HepG2 (cell line): Measurements from ENCODE around the gene TNFRSF25. TPM values are rescaled to one million over a fixed set of nuclear protein-coding genes. Genes with fewer than 3 reads are reported as not detected.

Experiments
- ATAC-seq: fragments of 200-7000 bp; cut with Tn5 transposase; 3 replicates; pipeline ENCODE4 v1.9.1; 2020; ENCODE audit warnings: mild to moderate bottlenecking, moderate library complexity
- BruUV-seq: library from RNA; stranded (reverse); fragments of 400-500 nt; replicated peaks from 2 replicates; lab custom pipeline; 2021; lab: Mats Ljungman, UMichigan
- CTCF ChIA-PET: fragments of 300-600 bp; formaldehyde crosslinking; extraction: SDS; loops from one replicate; lab custom pipeline; 2021; ENCODE audit warnings: low total read pairs, inconsistent platforms, low intra/inter-chr PET ratio; lab: Yijun Ruan, JAX
- POLR2A ChIA-PET: fragments of 350-600 bp; sonication (Branson Sonifier 250); formaldehyde crosslinking; loops from one replicate; lab custom pipeline; 2020; ENCODE audit warnings: antibody characterized with exemption, inconsistent platforms; lab: Yijun Ruan, JAX
- DNase-seq: peaks from one replicate; pipeline ENCODE4 v3.0.0-alpha.2; 2015; ENCODE audit warnings: low spot score
- FAIRE-seq: peaks from 3 replicates; lab custom pipeline; 2011; peaks lifted over from hg19 to GRCh38; lab: Jason Lieb, UNC
- H2AFZ ChIP-seq: one replicate; pipeline ENCODE4 v1.6.1; 2011; ENCODE audit warnings: low read length, inconsistent platforms
- H3K27ac ChIP-seq: fragments of 300-600 bp; 3 replicates; pipeline ENCODE4 v1.8.0; 2011; ENCODE audit warnings: mixed run types, mild to moderate bottlenecking, mixed read lengths, low read length, inconsistent platforms; ENCODE audit not compliant: insufficient read depth; ENCODE audit errors: extremely low read length
- H3K27me3 ChIP-seq, 2 experiments: fragments of 200-600 bp in 1 of 2; 2 replicates in 1 of 2; 3 replicates in 1 of 2; pipeline versions ENCODE4 v1.6.0 to v1.8.0; 2011; ENCODE audit warnings: low read length in 2 of 2, mild to moderate bottlenecking in 2 of 2, moderate library complexity in 2 of 2, inconsistent platforms in 1 of 2; ENCODE audit not compliant: insufficient read depth in 2 of 2, control insufficient read depth in 1 of 2
- H3K36me3 ChIP-seq, 2 experiments: fragments of 200-600 bp in 1 of 2; replicated peaks in 1 of 2; 2 replicates in 1 of 2; 3 replicates in 1 of 2; pipeline versions ENCODE4 v1.5.1 to v1.8.0; 2011; ENCODE audit warnings: low read length in 2 of 2, inconsistent platforms in 1 of 2; ENCODE audit not compliant: insufficient read depth in 2 of 2, control insufficient read depth in 1 of 2
- H3K4me1 ChIP-seq: 2 replicates; pipeline ENCODE4 v1.5.1; 2012; ENCODE audit warnings: low read length, inconsistent platforms; ENCODE audit not compliant: insufficient read depth
- H3K4me2 ChIP-seq: 2 replicates; pipeline ENCODE4 v1.6.0; 2011; ENCODE audit warnings: low read depth, low read length, inconsistent platforms
- H3K4me3 ChIP-seq, 3 experiments: fragments of 200-600 bp in 1 of 3; sonication (generic), shearing (Covaris generic) in 1 of 3; replicated peaks in 1 of 3; 2 replicates each; pipeline ENCODE4 v1.5.1; 2011 to 2016; ENCODE audit warnings: low read length in 3 of 3, inconsistent platforms in 2 of 3, low read depth in 2 of 3, mild to moderate bottlenecking in 2 of 3, control low read depth in 1 of 3, mixed read lengths in 1 of 3; ENCODE audit not compliant: insufficient read depth in 1 of 3
- H3K79me2 ChIP-seq: one replicate; pipeline ENCODE4 v1.6.1; 2011; ENCODE audit warnings: low read length, inconsistent platforms; ENCODE audit not compliant: insufficient read depth
- H3K9ac ChIP-seq: 2 replicates; pipeline ENCODE4 v1.6.0; 2011; ENCODE audit warnings: mild to moderate bottlenecking, low read depth, low read length, inconsistent platforms; ENCODE audit not compliant: insufficient read depth
- H3K9me3 ChIP-seq: 2 replicates; pipeline ENCODE4 v1.5.1; 2012; ENCODE audit warnings: mild to moderate bottlenecking, low read length
- H4K20me1 ChIP-seq: 2 replicates; pipeline ENCODE4 v1.6.0; 2011; ENCODE audit warnings: inconsistent platforms, mild to moderate bottlenecking, low read length, moderate library complexity; ENCODE audit not compliant: insufficient read depth
- FOXJ3 ChIP-seq: sonication (generic); formaldehyde crosslinking; IDR thresholded peaks from 2 replicates; pipeline ENCODE4 v1.4.0; 2020; ENCODE audit warnings: missing genetic modification reagents, mild to moderate bottlenecking, borderline replicate concordance
- FOXP1 ChIP-seq, 2 experiments: fragments of 450-650 bp in 1 of 2; IDR thresholded peaks; 2 replicates each; pipeline ENCODE4 v1.6.1; 2017 to 2018; ENCODE audit warnings: antibody characterized with exemption in 1 of 2
- IRF1 ChIP-seq: sonication (generic); formaldehyde crosslinking; IDR thresholded peaks from 2 replicates; pipeline ENCODE4 v1.4.0; 2020; ENCODE audit warnings: low read depth, mild to moderate bottlenecking, missing genetic modification reagents
- KDM2A ChIP-seq: sonication (generic); formaldehyde crosslinking; IDR thresholded peaks from 2 replicates; pipeline ENCODE4 v1.4.0; 2020; ENCODE audit warnings: low read depth, missing genetic modification reagents, borderline replicate concordance
- ONECUT2 ChIP-seq: sonication (generic); formaldehyde crosslinking; IDR thresholded peaks from 2 replicates; pipeline ENCODE4 v1.4.0; 2020; ENCODE audit warnings: missing genetic modification reagents
- RFX5 ChIP-seq: IDR thresholded peaks from 2 replicates; pipeline ENCODE4 v1.6.1; 2011; ENCODE audit warnings: low read depth, low read length, improper control_type of control experiment
- SYNCRIP ChIP-seq: fragments of 200-400 bp; formaldehyde crosslinking; IDR thresholded peaks from 2 replicates; pipeline ENCODE4 v1.6.1; 2018; ENCODE audit warnings: mild to moderate bottlenecking, low read depth, low read length; ENCODE audit not compliant: insufficient read depth
- U2AF1 ChIP-seq: fragments of 200-400 bp; formaldehyde crosslinking; optimal IDR thresholded peaks from 2 replicates; pipeline ENCODE3; 2017; ENCODE audit warnings: mild to moderate bottlenecking, low read depth, low read length
- ZFP82 ChIP-seq: sonication (generic); formaldehyde crosslinking; IDR thresholded peaks from 2 replicates; pipeline ENCODE4 v1.5.1; 2020; ENCODE audit warnings: mild to moderate bottlenecking, missing genetic modification reagents, borderline replicate concordance
- ZNF276 ChIP-seq: sonication (generic); formaldehyde crosslinking; IDR thresholded peaks from 2 replicates; pipeline ENCODE4 v1.4.0; 2020; ENCODE audit warnings: mild to moderate bottlenecking, low read depth, missing genetic modification reagents
- ZNF503 ChIP-seq: sonication (generic); formaldehyde crosslinking; IDR thresholded peaks from 2 replicates; pipeline ENCODE4 v1.4.0; 2020; ENCODE audit warnings: missing genetic modification reagents
- ZNF558 ChIP-seq: sonication (generic); formaldehyde crosslinking; IDR thresholded peaks from 2 replicates; pipeline ENCODE4 v1.9.0; 2022; ENCODE audit warnings: mild to moderate bottlenecking, missing genetic modification reagents, borderline replicate concordance
- ZNF784 ChIP-seq: sonication (generic); formaldehyde crosslinking; IDR thresholded peaks from 2 replicates; pipeline ENCODE4 v1.5.1; 2020; ENCODE audit warnings: missing genetic modification reagents, mild to moderate bottlenecking, borderline replicate concordance
- WGBS: methylation state at CpG from one replicate; pipeline ENCODE4 v1.1.6; 2017; ENCODE audit warnings: low lambda C conversion rate; 5-methylcytosine and 5-hydroxymethylcytosine counted together
- in situ Hi-C: cut with HindIII; loops from 2 replicates; pipeline ENCODE4 v1.10.0; 2017; ENCODE audit warnings: low pct_unique_long_range_greater_than_20kb; ENCODE audit not compliant: extremely low pct_ligation_motif_present
- intact Hi-C: fragments of 100-400 bp; cut with micrococcal nuclease; formaldehyde crosslinking; loops from one replicate; pipeline ENCODE4 v1.10.0; 2022; ENCODE audit not compliant: unreplicated experiment
- polyA plus RNA-seq, 8 experiments: library from polyadenylated mRNA; depleted of rRNA in 3 of 8; stranded (reverse) in 7 of 8; unstranded in 1 of 8; fragments of >200 nt; fragmentation: Illumina TruSeq in 4 of 8; extraction: Trizol in 4 of 8; gene quantifications; 2 replicates each; pipeline versions ENCODE4 v1.2.1 to v1.2.3, GENCODE V29; 2011 to 2016; ENCODE audit warnings: low read depth in 4 of 8, missing spikeins in 1 of 8, mixed read lengths in 1 of 8; ENCODE audit not compliant: insufficient read depth in 1 of 8
- total RNA-seq, 5 experiments: library from RNA; depleted of rRNA; stranded (reverse); fragments of >200 nt; fragmentation: Illumina TruSeq; extraction: Trizol; gene quantifications; 2 replicates each; pipeline ENCODE4 v1.2.3, GENCODE V29; 2016; ENCODE audit warnings: low read depth in 1 of 5

Gene TNFRSF25
- total and polyA plus RNA-seq, 2 of the 13 experiments (the other 11 are each of a cell fraction or from before 2014, with no cell fraction given): 1.4 to 1.5 TPM

- ATAC-seq (no peak), DNase-seq (no peak), FAIRE-seq (no peak)
- ChIA-PET POLR2A (no interaction called here), CTCF (no interaction called here)
- H3K9me3 ChIP-seq: no peaks in the 10 kb centered on the region
- BruUV-seq: no TSS peak
- in situ Hi-C loops: loop anchor here (5.0 to 25.0 kb wide), 2 partner anchors 44 to 729 kb away; no protein-coding TSS in a partner anchor
- H4K20me1 ChIP-seq: no peaks in the 10 kb centered on the region
- TF ChIP-seq ONECUT2 (CRISPR knock-in tag) (no peak), ZNF784 (CRISPR knock-in tag) (no peak), KDM2A (no peak), IRF1 (CRISPR knock-in tag) (no peak), SYNCRIP (no peak), FOXP1 (IDR thresholded peaks at IDR 0.05) (no peak), FOXP1 (CRISPR knock-in tag; IDR thresholded peaks at IDR 0.05) (no peak), RFX5 (no peak), FOXJ3 (no peak), ZNF276 (CRISPR knock-in tag) (no peak), ZNF558 (no peak), ZNF503 (CRISPR knock-in tag) (no peak), U2AF1 (no peak), ZFP82 (CRISPR knock-in tag) (no peak)
- no peak overlapping the region for H3K4me3 ChIP-seq
- peaks cover 0 to 3% of the 10 kb centered on the region in 2 experiments; a peak in 1 of 5 replicates for H3K27me3 ChIP-seq
- peaks cover 28% of the 10 kb centered on the region for H3K4me1 ChIP-seq
- H3K9ac ChIP-seq: no peak overlapping the region
- H3K79me2 ChIP-seq: no peaks in the 10 kb centered on the region
- no peak overlapping the region for H2AFZ ChIP-seq
- H3K36me3 ChIP-seq: no peaks in the 10 kb centered on the region
- H3K4me2 ChIP-seq: no peak overlapping the region
- intact Hi-C loops: no loop called here
- WGBS: 88% methylated on average over 7 of the region's 7 CpGs
- H3K27ac ChIP-seq: no peak overlapping the region
Observed at GRCh38 chr1:6483761-6484117, 17.8 kb upstream of the TNFRSF25 start.
